ENCODE measurements around the gene RPS6KB2.

The RPS6KB2 gene

GRCh38 chr11:67455054-67455453, 26.8 kb downstream of the RPS6KB2 start, which contains the start of gene CABP4:
Gene CABP4 (plus strand): TSS chr11:67455354. CDS start chr11:67455424, 70 bp downstream.
- no peak for TF ChIP-seq CTCF (IDR thresholded peaks at IDR 0.05; ENCODE audit: insufficient read depth, missing control alignments)
- no peak for DNase-seq (ENCODE audit: insufficient read length, low spot score)
- FAIRE-seq, result no peak

- TF ChIP-seq CTCF (IDR thresholded peaks at IDR 0.05; ENCODE audit: insufficient read depth, missing control alignments), result no peak
- DNase-seq (ENCODE audit: insufficient read length, low spot score) (no peak), FAIRE-seq (no peak)
Observed at GRCh38 chr11:67456068-67456705, 27.9 kb downstream of the RPS6KB2 start.

DNA sequence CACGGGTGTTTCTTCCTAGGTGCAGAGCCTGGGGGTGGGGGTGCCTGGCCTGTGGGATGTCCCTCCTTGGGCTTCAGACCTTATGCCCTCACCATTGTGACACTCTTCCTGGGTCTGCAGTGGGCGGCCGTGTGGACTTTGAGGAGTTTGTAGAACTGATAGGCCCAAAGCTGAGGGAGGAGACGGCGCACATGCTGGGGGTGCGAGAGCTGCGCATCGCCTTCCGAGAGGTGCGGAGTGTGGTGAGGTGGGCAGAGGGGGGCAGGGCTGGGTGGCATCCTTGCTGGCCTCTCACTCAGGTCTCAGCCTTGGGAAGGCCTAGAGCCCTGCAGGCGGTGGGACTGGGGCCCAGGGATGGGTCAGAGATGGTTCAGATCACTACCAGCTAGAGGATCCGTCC, 29.2 kb downstream of the RPS6KB2 start:
- FAIRE-seq (no peak), DNase-seq (ENCODE audit: insufficient read length, low spot score) (no peak)
- TF ChIP-seq CTCF (IDR thresholded peaks at IDR 0.05; ENCODE audit: insufficient read depth, missing control alignments), result no peak

GRCh38 chr11:67458266-67458665, 30.0 kb downstream of the RPS6KB2 start:
- no peak for DNase-seq (ENCODE audit: insufficient read length, low spot score)
- FAIRE-seq, result no peak

GRCh38 chr11:67463186-67463585, 34.9 kb downstream of the RPS6KB2 start:
- DNase-seq (ENCODE audit: insufficient read length, low spot score) (no peak), FAIRE-seq (no peak)
- TF ChIP-seq CTCF (IDR thresholded peaks at IDR 0.05; ENCODE audit: insufficient read depth, missing control alignments), result no peak

More at GRCh38 chr11:67458266-67458665, 30.0 kb downstream of the RPS6KB2 start:
- no peak for TF ChIP-seq CTCF (IDR thresholded peaks at IDR 0.05; ENCODE audit: insufficient read depth, missing control alignments)

DNA sequence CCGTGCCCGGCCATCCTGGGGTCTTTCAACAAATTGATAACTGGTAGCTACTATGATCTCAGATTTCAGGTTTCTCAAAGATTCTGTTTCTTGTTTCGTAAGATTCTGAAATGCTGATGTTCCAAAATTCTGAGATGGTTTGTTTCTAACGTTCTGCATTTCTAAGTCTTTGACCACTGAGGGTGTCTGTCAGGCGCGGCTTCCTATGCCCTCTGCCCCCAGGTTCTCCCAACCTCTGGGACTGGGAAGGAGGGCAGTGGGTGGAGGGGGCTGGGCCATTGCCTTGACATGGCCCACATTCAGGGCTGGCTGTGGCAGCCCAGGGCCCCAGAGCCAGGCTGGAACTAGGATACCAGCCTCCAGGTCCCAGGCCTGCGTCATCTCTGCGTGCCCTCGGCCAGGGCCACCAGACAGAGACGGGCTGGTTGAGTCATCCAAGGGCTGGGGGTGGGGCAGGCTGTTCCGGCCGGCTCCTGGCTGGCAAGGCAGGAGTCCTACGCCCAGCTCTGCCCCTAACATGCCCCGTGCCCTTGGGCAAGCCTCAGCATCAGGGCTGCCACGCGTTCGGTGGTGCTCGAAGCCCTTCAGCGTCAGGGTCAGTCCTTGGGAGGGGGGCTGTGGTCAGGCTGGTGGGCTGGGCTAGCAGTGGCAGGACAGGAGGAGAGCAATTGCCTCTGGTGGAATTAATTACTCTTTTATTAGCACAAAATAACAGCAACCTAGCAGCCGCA, 35.6 kb downstream of the RPS6KB2 start:
- no peak for FAIRE-seq

More for the DNA sequence above, 35.6 kb downstream of the RPS6KB2 start:
- no peak for TF ChIP-seq CTCF (IDR thresholded peaks at IDR 0.05; ENCODE audit: insufficient read depth, missing control alignments)
- DNase-seq (ENCODE audit: insufficient read length, low spot score), result no peak

All from D721Med (cell line).